Measurements from ENCODE around the gene ATP6V0D1.

The ATP6V0D1 gene

DNA sequence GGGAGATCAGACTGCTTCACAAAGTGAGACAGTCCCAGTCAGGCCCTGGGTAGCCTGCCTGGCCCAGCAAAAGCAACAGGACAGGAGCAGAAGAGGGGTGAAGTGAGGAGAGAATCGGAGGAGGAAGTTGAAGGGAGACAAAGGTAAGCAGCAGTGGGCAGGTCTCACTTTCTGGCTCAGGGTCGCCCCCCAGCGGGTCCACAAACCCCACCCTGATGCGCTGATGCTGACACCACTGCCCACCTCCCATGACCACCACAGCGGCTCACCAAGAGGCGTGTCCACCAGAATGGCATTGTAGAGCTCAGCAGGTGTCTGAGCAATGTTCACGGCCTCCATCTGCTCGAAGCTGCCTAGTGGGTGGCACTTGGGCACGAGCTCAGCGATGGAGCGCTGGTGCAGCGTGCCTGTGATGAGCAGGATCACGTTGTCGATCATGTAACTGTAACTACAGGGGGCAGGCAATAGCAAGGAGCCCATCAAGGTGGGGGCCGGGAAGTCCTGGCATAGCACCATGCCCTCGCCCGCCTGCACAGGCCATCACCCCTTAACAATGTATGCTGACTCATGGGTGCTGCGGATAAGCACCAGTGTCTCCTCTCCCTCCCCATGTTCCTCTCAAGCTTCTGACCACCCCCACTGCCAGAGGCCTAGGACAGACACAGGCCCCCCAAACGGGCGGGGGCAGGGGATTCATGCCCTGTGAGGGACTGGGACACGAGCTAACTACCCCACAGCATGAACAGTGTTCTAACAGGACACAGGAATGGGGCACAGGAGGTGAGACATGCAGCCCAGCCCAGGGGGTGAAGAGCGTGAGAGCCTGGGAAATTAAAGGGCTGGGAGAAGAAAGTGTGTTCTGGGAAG lies 36.5 kb downstream of the ATP6V0D1 start:
- no peak overlapping the region for H3K27ac ChIP-seq (ENCODE audit: extremely low read depth, low read depth, low read length)
- H3K4me1 ChIP-seq (ENCODE audit: control insufficient read depth, insufficient read depth, low read length), result no peaks in the 10 kb centered on the region
- TF ChIP-seq ZNF600 (tag by site-specific recombination; IDR thresholded peaks at IDR 0.05) (no peak), ZXDB (tag by site-specific recombination; IDR thresholded peaks at IDR 0.05) (no peak), MYNN (tag by site-specific recombination; IDR thresholded peaks at IDR 0.05; ENCODE audit: borderline replicate concordance) (no peak), ZBTB8A (tag by site-specific recombination; IDR thresholded peaks at IDR 0.05) (no peak), ZNF670 (tag by site-specific recombination; IDR thresholded peaks at IDR 0.05; ENCODE audit: low read depth) (no peak), ZNF548 (tag by site-specific recombination; IDR thresholded peaks at IDR 0.05) (no peak), GLIS2 (tag by site-specific recombination; IDR thresholded peaks at IDR 0.05) (no peak), ZNF292 (tag by site-specific recombination; IDR thresholded peaks at IDR 0.05; ENCODE audit: borderline replicate concordance, low read depth) (no peak), YY2 (tag by site-specific recombination; IDR thresholded peaks at IDR 0.05) (no peak), ZNF248 (tag by site-specific recombination; IDR thresholded peaks at IDR 0.05) (no peak), ZNF596 (tag by site-specific recombination; IDR thresholded peaks at IDR 0.05) (no peak), ZNF155 (tag by site-specific recombination; IDR thresholded peaks at IDR 0.05) (no peak), ZNF664 (tag by site-specific recombination; IDR thresholded peaks at IDR 0.05) (no peak), ZNF302 (tag by site-specific recombination; IDR thresholded peaks at IDR 0.05; ENCODE audit: low read depth) (no peak)
- TF ChIP-seq, protein P1, sequence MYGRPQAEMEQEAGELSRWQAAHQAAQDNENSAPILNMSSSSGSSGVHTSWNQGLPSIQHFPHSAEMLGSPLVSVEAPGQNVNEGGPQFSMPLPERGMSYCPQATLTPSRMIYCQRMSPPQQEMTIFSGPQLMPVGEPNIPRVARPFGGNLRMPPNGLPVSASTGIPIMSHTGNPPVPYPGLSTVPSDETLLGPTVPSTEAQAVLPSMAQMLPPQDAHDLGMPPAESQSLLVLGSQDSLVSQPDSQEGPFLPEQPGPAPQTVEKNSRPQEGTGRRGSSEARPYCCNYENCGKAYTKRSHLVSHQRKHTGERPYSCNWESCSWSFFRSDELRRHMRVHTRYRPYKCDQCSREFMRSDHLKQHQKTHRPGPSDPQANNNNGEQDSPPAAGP (tag by site-specific recombination; IDR thresholded peaks at IDR 0.05), result no peak
- CTCF ChIA-PET, result interaction anchor here (0.6 to 1.7 kb wide), 6 partner anchors 9 to 223 kb away, joined by 3 to 12 read pairs (median 4); no protein-coding TSS in a partner anchor
- POLR2A ChIA-PET, result interaction anchor here (1.6 kb wide), 1 partner anchor 14 kb away, joined by 3 read pairs; the partner anchor contains the start of gene HSD11B2
- no peaks in the 10 kb centered on the region for H3K9me3 ChIP-seq (ENCODE audit: control insufficient read depth, insufficient read depth, low read depth, low read length)
- peaks cover 0 to 77% of the 10 kb centered on the region in 2 experiments; a peak in 1 of 3 replicates for H3K36me3 ChIP-seq (ENCODE audit: control insufficient read depth in 2 of 2, insufficient read depth in 1 of 2, low read length in 2 of 2)
- H3K4me3 ChIP-seq (ENCODE audit: low read depth, low read length), result no peak overlapping the region

DNA sequence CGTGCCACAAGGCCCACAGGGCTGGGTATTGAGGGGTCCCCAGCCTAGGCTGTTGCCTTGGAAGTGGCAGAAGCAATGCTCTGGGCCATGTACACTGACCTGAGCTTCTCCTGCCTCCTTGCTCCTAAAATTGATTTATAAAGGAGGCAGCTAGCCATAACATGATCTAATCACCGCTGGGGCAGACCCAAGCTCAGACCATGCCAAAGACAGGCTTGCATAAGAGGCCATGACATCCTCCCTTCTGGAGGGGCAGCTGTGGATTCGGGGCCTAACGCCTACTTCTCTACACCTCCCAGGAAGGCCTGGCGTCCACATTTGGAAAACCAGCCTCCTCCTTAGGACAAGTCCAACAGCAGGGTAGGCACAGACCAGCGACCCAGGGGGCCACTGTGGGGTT lies 37.7 kb downstream of the ATP6V0D1 start:
- no peak for TF ChIP-seq ZNF777 (tag by site-specific recombination; IDR thresholded peaks at IDR 0.05; ENCODE audit: borderline replicate concordance)
- TF ChIP-seq ZNF37A (tag by site-specific recombination; IDR thresholded peaks at IDR 0.05), result no peak
- no peak for TF ChIP-seq KLF1 (tag by site-specific recombination; IDR thresholded peaks at IDR 0.05)
- no peak for TF ChIP-seq EGR2 (tag by site-specific recombination; IDR thresholded peaks at IDR 0.05; ENCODE audit: low read depth)
- TF ChIP-seq SP2 (tag by site-specific recombination; IDR thresholded peaks at IDR 0.05), result no peak
- no peak for TF ChIP-seq ZNF350 (tag by site-specific recombination; IDR thresholded peaks at IDR 0.05)
- TF ChIP-seq ZEB2 (tag by site-specific recombination; IDR thresholded peaks at IDR 0.05), result no peak
- no peak for TF ChIP-seq ZNF221 (tag by site-specific recombination; IDR thresholded peaks at IDR 0.05; ENCODE audit: borderline replicate concordance)
- no peak for TF ChIP-seq ZNF561 (tag by site-specific recombination; IDR thresholded peaks at IDR 0.05; ENCODE audit: borderline replicate concordance)
- no peak for TF ChIP-seq ZNF473 (tag by site-specific recombination; IDR thresholded peaks at IDR 0.05)
- TF ChIP-seq, protein P2, sequence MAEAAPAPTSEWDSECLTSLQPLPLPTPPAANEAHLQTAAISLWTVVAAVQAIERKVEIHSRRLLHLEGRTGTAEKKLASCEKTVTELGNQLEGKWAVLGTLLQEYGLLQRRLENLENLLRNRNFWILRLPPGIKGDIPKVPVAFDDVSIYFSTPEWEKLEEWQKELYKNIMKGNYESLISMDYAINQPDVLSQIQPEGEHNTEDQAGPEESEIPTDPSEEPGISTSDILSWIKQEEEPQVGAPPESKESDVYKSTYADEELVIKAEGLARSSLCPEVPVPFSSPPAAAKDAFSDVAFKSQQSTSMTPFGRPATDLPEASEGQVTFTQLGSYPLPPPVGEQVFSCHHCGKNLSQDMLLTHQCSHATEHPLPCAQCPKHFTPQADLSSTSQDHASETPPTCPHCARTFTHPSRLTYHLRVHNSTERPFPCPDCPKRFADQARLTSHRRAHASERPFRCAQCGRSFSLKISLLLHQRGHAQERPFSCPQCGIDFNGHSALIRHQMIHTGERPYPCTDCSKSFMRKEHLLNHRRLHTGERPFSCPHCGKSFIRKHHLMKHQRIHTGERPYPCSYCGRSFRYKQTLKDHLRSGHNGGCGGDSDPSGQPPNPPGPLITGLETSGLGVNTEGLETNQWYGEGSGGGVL (tag by site-specific recombination; IDR thresholded peaks at IDR 0.05), result no peak
- TF ChIP-seq, protein P3, sequence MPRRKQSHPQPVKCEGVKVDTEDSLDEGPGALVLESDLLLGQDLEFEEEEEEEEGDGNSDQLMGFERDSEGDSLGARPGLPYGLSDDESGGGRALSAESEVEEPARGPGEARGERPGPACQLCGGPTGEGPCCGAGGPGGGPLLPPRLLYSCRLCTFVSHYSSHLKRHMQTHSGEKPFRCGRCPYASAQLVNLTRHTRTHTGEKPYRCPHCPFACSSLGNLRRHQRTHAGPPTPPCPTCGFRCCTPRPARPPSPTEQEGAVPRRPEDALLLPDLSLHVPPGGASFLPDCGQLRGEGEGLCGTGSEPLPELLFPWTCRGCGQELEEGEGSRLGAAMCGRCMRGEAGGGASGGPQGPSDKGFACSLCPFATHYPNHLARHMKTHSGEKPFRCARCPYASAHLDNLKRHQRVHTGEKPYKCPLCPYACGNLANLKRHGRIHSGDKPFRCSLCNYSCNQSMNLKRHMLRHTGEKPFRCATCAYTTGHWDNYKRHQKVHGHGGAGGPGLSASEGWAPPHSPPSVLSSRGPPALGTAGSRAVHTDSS (tag by site-specific recombination; IDR thresholded peaks at IDR 0.05), result no peak
- TF ChIP-seq ZSCAN23 (tag by site-specific recombination; IDR thresholded peaks at IDR 0.05), result no peak
- TF ChIP-seq WT1 (tag by site-specific recombination; IDR thresholded peaks at IDR 0.05), result no peak
- TF ChIP-seq ZNF311 (tag by site-specific recombination; IDR thresholded peaks at IDR 0.05; ENCODE audit: borderline replicate concordance), result no peak
- TF ChIP-seq ZNF335 (tag by site-specific recombination; conservative IDR thresholded peaks at IDR 0.05), result no peak
- TF ChIP-seq YY1 (tag by site-specific recombination; IDR thresholded peaks at IDR 0.05), result no peak
- no peaks in the 10 kb centered on the region for H3K4me1 ChIP-seq (ENCODE audit: control insufficient read depth, insufficient read depth, low read length)
- ChIA-PET CTCF (interaction anchor here (0.5 to 1.7 kb wide), 4 partner anchors 14 to 820 kb away, joined by 3 to 12 read pairs (median 4); no protein-coding TSS in a partner anchor), POLR2A (interaction anchor here (1.6 kb wide), 1 partner anchor 12 kb away, joined by 3 read pairs; the partner anchor contains the start of gene HSD11B2)
- no peak overlapping the region for H3K27ac ChIP-seq (ENCODE audit: extremely low read depth, low read depth, low read length)
- no peak overlapping the region for H3K4me3 ChIP-seq (ENCODE audit: low read depth, low read length)
- H3K9me3 ChIP-seq (ENCODE audit: control insufficient read depth, insufficient read depth, low read depth, low read length), result no peaks in the 10 kb centered on the region
- H3K36me3 ChIP-seq (ENCODE audit: control insufficient read depth in 2 of 2, insufficient read depth in 1 of 2, low read length in 2 of 2), result peaks cover 0 to 79% of the 10 kb centered on the region in 2 experiments; a peak in 1 of 3 replicates
